A549 (cell line): Measurements from ENCODE around the gene KCNMA1.

ENCODE experiments used
- BHLHE40 ChIP-seq: IDR thresholded peaks from 2 replicates; pipeline ENCODE4 v1.6.1; 2012; ENCODE audit warnings: low read depth, low read length, inconsistent platforms
- CEBPB ChIP-seq, 2 experiments: fragments of >200 bp in 1 of 2; sonication (Bioruptor Twin) in 1 of 2; formaldehyde crosslinking in 1 of 2; IDR thresholded peaks; 2 replicates each; pipeline ENCODE4 v1.6.1; 2012 to 2016
- JUN ChIP-seq, 2 experiments: fragments of >200 bp; sonication (Bioruptor Twin); formaldehyde crosslinking; IDR thresholded peaks; 2 replicates in 1 of 2; 3 replicates in 1 of 2; pipeline ENCODE4 v1.6.1; 2016 to 2017
- KDM1A ChIP-seq: fragments of 200-600 bp; sonication (generic); IDR thresholded peaks from 2 replicates; pipeline ENCODE4 v1.6.1; 2016; ENCODE audit warnings: low read depth, mild to moderate bottlenecking
- NR3C1 ChIP-seq: fragments of >200 bp; sonication (Bioruptor Twin); formaldehyde crosslinking; IDR thresholded peaks from 3 replicates; pipeline ENCODE4 v1.6.1; 2017
- POLR2A ChIP-seq: IDR thresholded peaks from 2 replicates; pipeline ENCODE4 v1.6.1; 2012; ENCODE audit warnings: mild to moderate bottlenecking, low read length
- RAD21 ChIP-seq, 2 experiments: fragments of >200 bp in 1 of 2; sonication (Bioruptor Twin) in 1 of 2; formaldehyde crosslinking in 1 of 2; IDR thresholded peaks in 1 of 2; conservative IDR thresholded peaks in 1 of 2; 2 replicates in 1 of 2; 3 replicates in 1 of 2; pipeline ENCODE4 v1.6.1; 2012 to 2018; ENCODE audit warnings: inconsistent platforms in 1 of 2
- TP53 ChIP-seq: fragments of 250-450 bp; sonication (Bioruptor Pico); IDR thresholded peaks from 2 replicates; pipeline ENCODE4 v1.5.0; 2021; ENCODE audit warnings: mild to moderate bottlenecking, moderate library complexity
- TF ChIP-seq, protein P1 (sequence below): fragments of >200 bp; sonication (Bioruptor Twin); formaldehyde crosslinking; IDR thresholded peaks from 3 replicates; pipeline ENCODE4 v1.5.1; 2016

DNA sequence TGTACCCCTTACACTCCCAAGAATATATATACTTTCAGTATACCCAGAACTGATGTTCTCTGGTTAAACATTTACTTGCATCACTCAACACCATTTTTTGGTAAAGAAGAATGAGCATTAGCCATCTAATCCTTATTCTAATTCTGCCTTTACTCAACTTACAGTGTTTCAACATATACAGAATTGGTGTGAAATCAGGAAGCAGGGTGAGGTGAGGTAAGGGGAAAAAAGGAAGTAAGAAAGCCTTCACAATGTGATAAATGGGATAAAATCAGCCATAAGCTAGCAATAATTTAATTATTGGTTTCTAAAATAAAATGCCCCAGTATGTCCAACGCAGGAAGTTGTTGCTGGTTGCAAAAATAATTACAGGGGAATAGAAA, 605.4 kb downstream of the KCNMA1 start:
- TF ChIP-seq BHLHE40, result no peak
- no peak for TF ChIP-seq RAD21 (conservative IDR thresholded peaks at IDR 0.05 in 1 of 2, IDR thresholded peaks at IDR 0.05 in 1 of 2)
- TF ChIP-seq POLR2A, result no peak
- no peak for TF ChIP-seq NR3C1
- no peak for TF ChIP-seq KDM1A
- no peak for TF ChIP-seq TP53 (CRISPR knock-in tag)
- TF ChIP-seq, protein P1, sequence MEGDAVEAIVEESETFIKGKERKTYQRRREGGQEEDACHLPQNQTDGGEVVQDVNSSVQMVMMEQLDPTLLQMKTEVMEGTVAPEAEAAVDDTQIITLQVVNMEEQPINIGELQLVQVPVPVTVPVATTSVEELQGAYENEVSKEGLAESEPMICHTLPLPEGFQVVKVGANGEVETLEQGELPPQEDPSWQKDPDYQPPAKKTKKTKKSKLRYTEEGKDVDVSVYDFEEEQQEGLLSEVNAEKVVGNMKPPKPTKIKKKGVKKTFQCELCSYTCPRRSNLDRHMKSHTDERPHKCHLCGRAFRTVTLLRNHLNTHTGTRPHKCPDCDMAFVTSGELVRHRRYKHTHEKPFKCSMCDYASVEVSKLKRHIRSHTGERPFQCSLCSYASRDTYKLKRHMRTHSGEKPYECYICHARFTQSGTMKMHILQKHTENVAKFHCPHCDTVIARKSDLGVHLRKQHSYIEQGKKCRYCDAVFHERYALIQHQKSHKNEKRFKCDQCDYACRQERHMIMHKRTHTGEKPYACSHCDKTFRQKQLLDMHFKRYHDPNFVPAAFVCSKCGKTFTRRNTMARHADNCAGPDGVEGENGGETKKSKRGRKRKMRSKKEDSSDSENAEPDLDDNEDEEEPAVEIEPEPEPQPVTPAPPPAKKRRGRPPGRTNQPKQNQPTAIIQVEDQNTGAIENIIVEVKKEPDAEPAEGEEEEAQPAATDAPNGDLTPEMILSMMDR, result no peak
- no peak for TF ChIP-seq JUN (IDR thresholded peaks at IDR 0.05)
- TF ChIP-seq CEBPB (IDR thresholded peaks at IDR 0.05), result no peak
